NCI-H2107 treated with DMSO at 0.1 percent for 48 hours (cell line): ENCODE measurements around the gene ABTB2.
"Not testable (repeated sequence)": the region's sequence is repeated elsewhere in the genome, so short reads cannot be mapped to it uniquely, and the experiment has no call there.

Source experiments
- DNase-seq: peaks from one replicate; lab custom pipeline; 2025; ENCODE audit not compliant: unreplicated experiment; lab: John Stamatoyannopoulos, UW

Gene ABTB2

DNA sequence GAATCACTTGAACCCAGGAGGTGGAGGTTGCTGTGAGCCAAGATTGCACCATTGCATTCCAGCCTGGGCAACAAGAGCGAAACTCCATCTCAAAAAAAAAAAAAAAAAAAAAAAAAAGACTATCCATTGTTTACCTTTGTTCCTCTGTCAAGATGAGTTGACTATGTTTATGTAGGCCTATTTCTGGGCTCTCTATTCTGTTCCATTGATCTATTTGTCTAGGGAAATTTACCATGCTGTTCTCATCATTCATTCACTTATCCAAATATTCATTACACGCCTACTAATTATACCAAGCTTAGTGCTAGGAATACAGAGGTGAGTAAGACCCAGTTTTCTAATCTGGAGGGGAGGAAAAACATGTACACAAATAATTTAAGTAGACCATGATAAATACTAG, 139.1 kb downstream of the ABTB2 start:
- not testable (repeated sequence) for DNase-seq

GRCh38 chr11:34218067-34218466, 139.7 kb downstream of the ABTB2 start:
- no peak for DNase-seq

DNA sequence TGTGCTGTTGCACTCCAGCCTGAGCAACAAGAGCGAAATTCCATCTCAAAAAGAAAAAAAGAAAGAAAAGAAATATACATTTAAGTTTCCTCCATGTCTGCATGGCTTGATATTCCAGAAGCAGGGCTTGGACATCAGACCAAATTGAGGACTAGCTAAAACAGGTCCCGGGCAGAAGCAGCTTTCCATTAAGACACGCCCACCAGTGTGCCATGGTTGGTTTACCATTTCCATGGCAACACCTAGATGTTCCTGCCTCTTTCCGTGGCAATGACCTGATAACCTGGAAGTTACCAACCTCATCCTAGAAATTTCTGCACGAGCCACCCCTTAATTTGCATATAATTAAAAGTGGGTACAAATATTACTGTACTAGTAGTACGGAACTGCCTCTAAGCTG, 141.1 kb downstream of the ABTB2 start:
- DNase-seq = no peak

DNA sequence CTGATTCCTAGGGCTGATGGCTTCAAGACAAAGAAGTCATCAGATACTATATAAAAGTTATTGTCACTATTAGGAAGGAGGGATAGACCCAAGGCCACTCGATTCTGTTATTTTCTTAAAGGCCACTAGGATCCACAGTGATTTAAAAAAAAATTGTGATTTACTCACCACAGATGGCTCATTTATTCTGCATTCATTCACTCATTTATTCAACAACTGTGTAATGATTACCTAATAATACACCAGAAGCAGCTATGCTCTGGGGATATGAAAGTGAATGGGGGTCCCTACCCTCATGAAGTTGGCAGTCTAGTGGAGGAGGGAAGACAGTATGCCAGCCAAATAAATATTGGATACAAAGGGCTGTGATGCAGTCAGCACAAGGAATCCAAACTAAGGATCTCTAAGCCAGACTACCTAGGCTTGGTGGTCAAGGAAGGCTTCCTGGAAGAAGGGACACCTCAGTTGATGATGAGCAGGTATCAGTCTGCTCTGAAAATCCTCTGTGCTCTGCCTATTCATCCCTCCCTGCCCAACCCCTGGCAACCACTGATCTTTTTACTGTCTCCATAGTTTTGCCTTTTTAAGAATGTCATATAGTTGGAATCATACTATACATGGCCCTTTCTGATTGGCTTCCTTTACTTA, 141.9 kb downstream of the ABTB2 start:
- no peak for DNase-seq

DNA sequence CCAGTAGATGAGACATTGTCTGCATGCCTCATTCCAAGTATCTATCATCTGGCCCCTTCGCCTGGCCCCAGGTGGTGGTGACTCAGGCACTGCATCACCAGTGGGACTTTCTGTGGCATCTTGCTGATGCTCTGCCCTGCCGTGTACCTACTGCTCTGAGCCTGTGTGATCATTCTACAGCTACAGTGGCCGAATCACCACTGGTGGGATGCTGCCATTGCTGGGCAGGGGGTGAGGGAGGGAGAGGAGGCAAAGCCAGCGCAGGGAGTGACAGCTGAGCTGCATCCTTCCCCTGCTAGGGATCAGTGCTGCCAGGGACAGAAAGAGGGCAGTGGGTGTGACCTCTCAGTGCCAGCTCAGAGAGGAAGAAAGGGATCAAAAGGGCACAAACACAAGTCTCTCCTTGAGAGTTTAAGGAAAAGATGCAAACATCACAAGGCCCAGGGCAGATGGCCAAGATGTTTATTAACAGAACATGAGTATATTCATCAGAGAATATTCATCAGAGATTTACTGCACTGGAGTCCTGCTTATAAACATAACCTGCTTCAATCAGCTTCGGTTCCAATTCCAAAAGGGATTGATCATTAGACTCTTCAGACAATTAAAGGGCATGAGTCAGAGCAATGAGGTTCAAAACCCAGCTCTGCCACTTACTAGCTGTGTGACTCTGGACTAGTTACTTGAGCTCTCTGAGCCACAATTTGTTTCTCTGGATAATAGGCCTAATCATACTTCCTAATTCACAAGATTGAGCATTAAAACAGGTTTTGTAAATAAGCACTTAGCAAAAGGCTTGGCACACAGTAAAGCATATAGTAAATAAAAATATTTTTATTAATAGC, 142.6 kb downstream of the ABTB2 start:
- DNase-seq = no peak

DNA sequence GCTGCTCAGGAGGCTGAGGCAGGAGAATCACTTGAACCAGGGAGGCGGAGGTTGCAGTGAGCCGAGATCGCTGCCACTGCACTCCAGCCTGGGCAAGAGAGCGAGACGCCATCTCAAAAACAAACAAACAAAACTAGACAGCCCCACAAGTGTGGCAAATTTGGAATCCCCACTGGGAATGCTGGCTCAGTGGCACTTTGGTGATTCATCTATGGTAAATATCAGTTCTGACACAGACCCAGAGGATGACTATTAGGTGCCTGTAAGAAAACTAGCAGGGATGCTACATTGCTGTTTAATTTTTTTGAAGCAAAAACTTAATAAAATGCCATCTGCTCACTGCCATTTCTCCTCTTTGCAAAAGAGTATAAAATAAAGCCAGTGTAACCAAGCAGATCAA, 144.4 kb downstream of the ABTB2 start:
- no peak for DNase-seq

GRCh38 chr11:34212566-34212965, 145.2 kb downstream of the ABTB2 start:
- DNase-seq = no peak

DNA sequence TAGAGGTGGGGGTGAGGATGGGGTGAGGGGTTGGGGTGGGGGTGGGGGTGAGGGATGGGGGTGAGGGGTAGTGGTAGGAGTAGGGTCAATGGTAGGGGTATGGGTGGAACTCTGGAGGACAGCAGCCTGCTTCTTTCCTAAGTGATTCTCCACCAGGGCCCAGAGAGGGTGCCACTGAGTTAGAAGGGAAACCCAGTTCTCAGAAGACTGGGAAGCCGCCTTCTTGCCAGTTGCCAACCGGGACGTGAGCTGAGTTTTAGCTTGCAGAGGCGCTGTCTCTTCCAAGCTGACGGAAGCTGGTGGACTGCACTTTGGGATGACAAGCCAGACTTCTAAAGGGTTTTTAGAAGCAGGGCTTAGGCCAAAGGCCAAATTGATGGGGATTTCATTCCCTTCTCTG, 148.0 kb downstream of the ABTB2 start:
- DNase-seq = no peak

DNA sequence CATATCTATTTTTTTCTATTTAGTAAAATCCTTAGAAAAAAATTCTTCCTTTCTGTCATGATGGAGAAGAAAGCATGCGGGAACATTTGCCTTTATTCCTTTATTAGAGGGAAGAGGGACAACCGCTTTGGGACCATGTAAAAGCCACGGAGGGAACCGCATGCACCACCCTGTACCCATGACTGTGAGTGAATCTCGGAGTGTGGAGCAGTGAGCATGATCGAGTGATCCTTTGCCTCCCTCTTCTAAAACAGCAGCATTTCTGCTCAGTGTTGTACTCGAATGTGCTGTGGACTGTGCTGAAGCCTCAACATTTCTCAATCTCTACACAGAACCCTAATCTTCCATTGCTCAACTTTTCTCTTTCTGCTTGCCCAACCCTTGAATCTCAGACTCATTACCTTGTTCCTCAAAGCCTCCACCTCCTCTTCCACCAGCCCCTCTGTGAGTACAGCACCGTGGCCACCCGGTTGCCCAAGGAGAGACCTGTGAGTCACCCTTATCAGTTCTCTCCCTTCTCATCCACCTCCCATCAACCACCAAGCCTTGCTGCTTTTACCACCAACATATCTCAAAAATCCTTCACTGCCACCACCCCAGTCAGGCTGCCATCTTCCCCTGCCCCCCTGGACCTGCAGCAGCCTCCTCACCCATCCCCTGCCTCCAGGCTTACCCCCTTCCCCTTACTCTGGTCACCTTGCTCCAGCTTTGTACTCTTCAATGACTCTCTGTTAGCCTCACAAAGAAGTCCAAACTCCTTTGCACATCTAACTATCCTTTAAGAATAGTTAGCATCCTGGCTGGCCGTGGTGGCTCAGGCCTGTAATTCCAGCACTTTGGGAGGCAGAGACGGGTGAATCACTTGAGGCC, 149.3 kb downstream of the ABTB2 start:
- DNase-seq = no peak

- DNase-seq = no peak
Observed at GRCh38 chr11:34207487-34208180, 150.2 kb downstream of the ABTB2 start.

- DNase-seq = no peak
Observed at GRCh38 chr11:34206407-34207300, 151.2 kb downstream of the ABTB2 start.

GRCh38 chr11:34205326-34206035, 152.3 kb downstream of the ABTB2 start:
- no peak for DNase-seq

DNA sequence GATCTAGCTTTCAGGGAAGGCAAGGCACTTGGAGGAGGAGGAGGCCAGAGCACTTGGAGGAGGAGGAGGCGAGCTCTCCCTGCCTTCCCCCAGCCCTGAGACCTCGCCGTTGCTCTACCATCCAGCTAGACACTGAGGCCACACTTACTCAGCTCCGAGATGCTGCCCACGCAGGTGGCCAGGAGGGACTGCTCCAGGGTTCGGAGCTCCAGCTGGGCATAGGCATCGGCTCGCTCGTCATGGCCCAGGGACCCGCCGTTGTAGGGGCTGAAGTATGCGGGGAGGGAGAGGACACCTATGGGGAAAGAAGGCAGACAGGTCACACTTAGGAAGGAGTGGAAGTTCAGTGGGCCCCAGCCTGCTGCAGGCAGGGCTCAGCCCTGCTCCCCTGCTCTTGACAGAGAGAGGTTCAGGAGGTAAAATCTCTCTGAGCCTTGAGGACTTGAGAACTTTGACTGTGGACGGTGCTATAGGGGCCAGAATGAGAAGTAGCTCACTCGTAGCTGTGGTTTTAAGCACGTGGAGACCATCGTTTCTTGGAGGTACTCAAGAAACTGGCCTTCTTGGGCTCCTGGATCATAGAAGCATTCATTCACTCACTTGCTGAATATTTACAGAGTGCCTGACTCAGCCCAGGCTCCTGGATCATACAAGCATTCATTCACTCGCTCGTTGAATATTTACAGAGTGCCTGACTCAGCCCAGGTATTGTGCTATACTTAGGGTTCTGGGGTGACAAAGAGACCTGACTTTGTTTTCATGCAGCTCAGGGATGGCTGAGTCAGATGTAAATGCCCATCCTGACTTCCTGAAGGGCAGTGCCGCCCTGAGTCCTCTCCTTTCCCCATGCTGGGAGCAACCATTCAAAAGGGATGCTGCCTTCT, 153.2 kb downstream of the ABTB2 start:
- no peak for DNase-seq

DNA sequence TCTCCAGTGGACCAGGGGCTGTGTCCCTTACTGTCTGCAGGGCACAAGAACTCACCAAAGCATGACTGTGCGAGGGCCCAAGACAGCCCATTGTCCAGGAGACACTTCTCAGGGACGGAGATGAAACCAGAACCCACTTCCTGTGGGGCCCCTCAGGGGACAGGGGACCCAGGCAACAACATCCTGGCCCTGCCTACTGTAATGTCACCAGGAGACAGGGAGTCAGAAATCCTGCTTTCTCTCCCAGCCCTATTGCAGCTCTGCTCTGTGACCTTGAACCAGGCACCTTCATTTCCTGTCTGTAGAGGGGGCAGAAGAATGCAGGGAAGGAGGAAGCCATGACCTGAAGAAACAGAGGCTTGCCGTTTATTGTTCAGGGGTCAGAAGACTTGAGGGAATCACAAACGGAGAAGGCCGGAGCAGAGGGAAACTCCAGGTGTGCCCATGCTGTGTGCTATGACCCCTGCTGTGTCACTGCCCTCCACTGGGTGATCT, 154.4 kb downstream of the ABTB2 start:
- no peak for DNase-seq

- DNase-seq = no peak
Observed at GRCh38 chr11:34201129-34201528, 156.7 kb downstream of the ABTB2 start.

GRCh38 chr11:34199525-34199924, 158.3 kb downstream of the ABTB2 start:
- no peak for DNase-seq

DNA sequence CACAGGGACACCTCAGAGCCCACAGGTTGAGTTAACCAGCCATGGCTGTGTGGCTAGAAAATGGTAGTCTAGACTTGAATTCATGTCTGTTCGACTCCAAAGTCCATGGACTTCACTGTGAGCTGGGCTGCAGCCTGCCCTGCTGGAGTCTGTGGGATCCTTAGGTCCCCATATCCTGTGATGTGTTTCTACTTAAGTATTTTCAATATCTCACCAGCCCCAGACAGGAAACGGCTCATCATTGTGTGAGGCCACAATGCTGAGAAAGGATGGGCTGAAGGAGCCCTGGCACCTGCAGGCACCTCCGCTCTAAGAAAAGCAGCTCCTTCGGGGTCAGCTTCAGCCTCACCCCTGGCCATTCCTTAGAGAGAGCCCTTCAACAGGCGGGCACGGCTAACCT, 159.3 kb downstream of the ABTB2 start:
- no peak for DNase-seq

- DNase-seq = no peak
Observed at GRCh38 chr11:34197256-34197655, 160.6 kb downstream of the ABTB2 start.
